Thyroid gland (tissue), 4 donors: ENCODE measurements around the gene CUL4A.

ENCODE experiments used
- POLR2A ChIP-seq, 2 donors: fragments of 450-650 bp; IDR thresholded peaks; one replicate each; pipeline ENCODE4 v1.6.1; 2017; ENCODE audit warnings: antibody characterized with exemption in 2 of 2, mild to moderate bottlenecking in 2 of 2, moderate library complexity in 1 of 2
- TF ChIP-seq, protein P1 (sequence below), 6 experiments: fragments of 200-600 bp in 3 of 6; fragments of 450-650 bp in 3 of 6; sonication (generic) in 3 of 6; IDR thresholded peaks; one replicate each; pipeline ENCODE4 v1.5.1; 2016 to 2019; ENCODE audit warnings: antibody characterized with exemption in 6 of 6, mild to moderate bottlenecking in 2 of 6, inconsistent platforms in 1 of 6, moderate library complexity in 1 of 6

DNA sequence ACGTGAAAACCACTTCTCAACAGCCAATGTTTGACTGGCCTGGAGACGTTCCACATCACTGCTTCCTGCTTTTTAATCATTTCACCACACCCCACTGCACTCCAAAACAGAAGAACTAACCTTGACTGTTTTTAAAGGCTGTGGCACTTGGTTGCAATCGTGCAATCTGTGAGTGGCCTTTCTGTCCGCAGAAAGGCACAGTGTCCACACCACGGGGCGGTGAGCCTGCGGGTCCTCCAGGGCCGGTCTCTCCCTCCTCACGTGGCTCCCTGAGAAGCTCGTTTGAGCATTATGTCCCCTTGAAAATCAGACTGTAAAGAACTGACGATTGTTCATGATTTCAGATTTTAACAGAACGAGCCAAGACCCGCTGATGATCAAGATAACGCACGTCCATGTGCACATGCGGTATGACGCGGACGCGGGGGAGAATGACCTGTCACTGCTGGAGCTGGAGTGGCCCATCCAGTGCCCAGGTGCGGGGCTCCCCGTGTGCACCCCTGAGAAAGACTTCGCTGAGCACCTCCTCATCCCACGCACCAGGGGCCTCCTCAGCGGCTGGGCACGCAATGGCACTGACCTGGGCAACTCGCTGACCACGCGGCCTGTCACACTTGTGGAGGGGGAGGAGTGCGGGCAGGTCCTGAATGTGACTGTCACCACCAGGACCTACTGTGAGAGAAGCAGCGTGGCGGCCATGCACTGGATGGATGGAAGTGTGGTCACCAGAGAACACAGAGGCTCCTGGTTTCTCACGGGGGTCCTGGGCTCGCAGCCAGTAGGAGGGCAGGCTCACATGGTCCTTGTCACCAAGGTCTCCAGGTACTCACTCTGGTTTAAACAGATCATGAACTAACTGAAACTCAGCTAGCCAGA is 37.9 kb upstream of the CUL4A start:
- TF ChIP-seq, protein P1, sequence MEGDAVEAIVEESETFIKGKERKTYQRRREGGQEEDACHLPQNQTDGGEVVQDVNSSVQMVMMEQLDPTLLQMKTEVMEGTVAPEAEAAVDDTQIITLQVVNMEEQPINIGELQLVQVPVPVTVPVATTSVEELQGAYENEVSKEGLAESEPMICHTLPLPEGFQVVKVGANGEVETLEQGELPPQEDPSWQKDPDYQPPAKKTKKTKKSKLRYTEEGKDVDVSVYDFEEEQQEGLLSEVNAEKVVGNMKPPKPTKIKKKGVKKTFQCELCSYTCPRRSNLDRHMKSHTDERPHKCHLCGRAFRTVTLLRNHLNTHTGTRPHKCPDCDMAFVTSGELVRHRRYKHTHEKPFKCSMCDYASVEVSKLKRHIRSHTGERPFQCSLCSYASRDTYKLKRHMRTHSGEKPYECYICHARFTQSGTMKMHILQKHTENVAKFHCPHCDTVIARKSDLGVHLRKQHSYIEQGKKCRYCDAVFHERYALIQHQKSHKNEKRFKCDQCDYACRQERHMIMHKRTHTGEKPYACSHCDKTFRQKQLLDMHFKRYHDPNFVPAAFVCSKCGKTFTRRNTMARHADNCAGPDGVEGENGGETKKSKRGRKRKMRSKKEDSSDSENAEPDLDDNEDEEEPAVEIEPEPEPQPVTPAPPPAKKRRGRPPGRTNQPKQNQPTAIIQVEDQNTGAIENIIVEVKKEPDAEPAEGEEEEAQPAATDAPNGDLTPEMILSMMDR (IDR thresholded peaks at IDR 0.05) = no peak
- TF ChIP-seq POLR2A (IDR thresholded peaks at IDR 0.05) = no peak
